Upper lobe of right lung (tissue), 1 donor: ENCODE data around the gene KIT. TPM values are rescaled to one million over a fixed set of nuclear protein-coding genes. Genes with fewer than 3 reads are reported as not detected.

Experiments used
- ATAC-seq: fragments of 200-7000 bp; cut with Tn5 transposase; one replicate; pipeline ENCODE4 v1.9.1; 2020; ENCODE audit warnings: mild to moderate bottlenecking, moderate library complexity
- DNase-seq: peaks from one replicate; pipeline ENCODE4 v3.0.0-alpha.2; 2020
- H3K27ac ChIP-seq: fragments of 200-600 bp; one replicate; pipeline ENCODE4 v1.8.0; 2022
- H3K27me3 ChIP-seq: fragments of 200-600 bp; one replicate; pipeline ENCODE4 v1.8.0; 2022; ENCODE audit warnings: mild to moderate bottlenecking
- H3K36me3 ChIP-seq: fragments of 200-600 bp; one replicate; pipeline ENCODE4 v1.8.0; 2022
- H3K4me1 ChIP-seq: fragments of 200-600 bp; one replicate; pipeline ENCODE4 v1.8.0; 2022
- H3K4me3 ChIP-seq: fragments of 200-600 bp; one replicate; pipeline ENCODE4 v1.8.0; 2022; ENCODE audit warnings: mild to moderate bottlenecking
- H3K9me3 ChIP-seq: fragments of 200-600 bp; one replicate; pipeline ENCODE4 v1.8.0; 2022
- CTCF ChIP-seq: fragments of 200-600 bp; IDR thresholded peaks from one replicate; pipeline ENCODE4 v1.8.0; 2022; ENCODE audit warnings: antibody characterized with exemption
- intact Hi-C: fragments of 100-400 bp; cut with DNase I; formaldehyde crosslinking; loops from one replicate; pipeline ENCODE4 v1.11.0; 2022
- total RNA-seq: library from RNA; stranded (reverse); fragmentation: NEBNext Ultra II Directional; extraction: Animal tissue kit (Norgen Biotek cat#: 25700); gene quantifications from one replicate; pipeline ENCODE4 v1.2.1, GENCODE V29; 2021
- donor health status: DM: no; HTN: yes; CAD: no; lungs with severe emphysema.

The KIT gene
- total RNA-seq, 1 donor from 2014 or later: 33.3 TPM

- Histone ChIP-seq H3K36me3 (no peaks in the 10 kb centered on the region), H3K4me3 (no peak overlapping the region), H3K4me1 (no peaks in the 10 kb centered on the region), H3K27me3 (no peaks in the 10 kb centered on the region), H3K9me3 (no peaks in the 10 kb centered on the region), H3K27ac (no peak overlapping the region)
- ATAC-seq: no peak
- intact Hi-C loops: no loop called here
- TF ChIP-seq CTCF: no peak
- DNase-seq: no peak
Measured at GRCh38 chr4:54741202-54741601, 83.4 kb downstream of the KIT start.

GRCh38 chr4:54742636-54743399, 85.1 kb downstream of the KIT start:
- ATAC-seq (peak; percentile 72), DNase-seq (no peak)
- Histone ChIP-seq H3K27me3 (no peaks in the 10 kb centered on the region), H3K4me3 (no peak overlapping the region), H3K9me3 (no peaks in the 10 kb centered on the region), H3K36me3 (no peaks in the 10 kb centered on the region), H3K4me1 (no peaks in the 10 kb centered on the region), H3K27ac (no peak overlapping the region)
- intact Hi-C loops: no loop called here
- no peak for TF ChIP-seq CTCF

GRCh38 chr4:54743562-54743961, 85.8 kb downstream of the KIT start:
- intact Hi-C loops: no loop called here
- DNase-seq (no peak), ATAC-seq (no peak)
- no peaks in the 10 kb centered on the region for H3K9me3 ChIP-seq
- H3K27ac ChIP-seq: no peak overlapping the region
- H3K27me3 ChIP-seq: no peaks in the 10 kb centered on the region
- no peaks in the 10 kb centered on the region for H3K4me1 ChIP-seq
- no peaks in the 10 kb centered on the region for H3K36me3 ChIP-seq
- no peak overlapping the region for H3K4me3 ChIP-seq
- no peak for TF ChIP-seq CTCF

- Histone ChIP-seq H3K36me3 (no peaks in the 10 kb centered on the region), H3K4me1 (no peaks in the 10 kb centered on the region), H3K9me3 (no peaks in the 10 kb centered on the region), H3K4me3 (no peak overlapping the region), H3K27me3 (no peaks in the 10 kb centered on the region), H3K27ac (no peak overlapping the region)
- no peak for TF ChIP-seq CTCF
- intact Hi-C loops: no loop called here
- ATAC-seq (no peak), DNase-seq (no peak)
Measured at GRCh38 chr4:54744487-54744886, 86.7 kb downstream of the KIT start.

GRCh38 chr4:54745031-54745770, 87.4 kb downstream of the KIT start:
- ATAC-seq: no peak
- intact Hi-C loops: no loop called here
- TF ChIP-seq CTCF: no peak
- no peak overlapping the region for H3K4me3 ChIP-seq
- H3K9me3 ChIP-seq: no peaks in the 10 kb centered on the region
- no peaks in the 10 kb centered on the region for H3K36me3 ChIP-seq
- H3K27me3 ChIP-seq: no peaks in the 10 kb centered on the region
- H3K4me1 ChIP-seq: no peaks in the 10 kb centered on the region
- no peak overlapping the region for H3K27ac ChIP-seq
- no peak for DNase-seq
